Tibial artery (tissue), 4 donors: ENCODE results near the gene NFU1.

ENCODE experiments used
- DNase-seq, 2 donors: peaks; one replicate each; pipeline ENCODE4 v3.0.0-alpha.2; 2019
- H3K27ac ChIP-seq, 2 donors: fragments of 200-600 bp; sonication (generic) in 1 of 2; 1 replicate in 1 of 2; 2 replicates in 1 of 2; pipeline ENCODE4 v1.5.1; 2018 to 2019; ENCODE audit warnings: mild to moderate bottlenecking in 1 of 2
- H3K27me3 ChIP-seq, 2 donors: fragments of 200-600 bp; sonication (generic) in 1 of 2; one replicate each; pipeline versions ENCODE4 v1.5.1 to v1.6.0; 2016 to 2019
- H3K36me3 ChIP-seq, 3 donors: fragments of 200-600 bp; sonication (generic) in 2 of 3; one replicate each; pipeline ENCODE4 v1.5.1; 2016 to 2019; ENCODE audit warnings: mild to moderate bottlenecking in 2 of 3
- H3K4me1 ChIP-seq, 4 donors: fragments of 200-600 bp; sonication (generic) in 2 of 4; 1 replicate in 3 of 4; 2 replicates in 1 of 4; pipeline ENCODE4 v1.5.1; 2016 to 2019
- H3K4me3 ChIP-seq, 2 donors: fragments of 200-600 bp; sonication (generic) in 1 of 2; 1 replicate in 1 of 2; 2 replicates in 1 of 2; pipeline ENCODE4 v1.5.1; 2018 to 2019; ENCODE audit warnings: mild to moderate bottlenecking in 2 of 2
- H3K9me3 ChIP-seq, 3 donors: fragments of 200-600 bp; sonication (generic) in 1 of 3; one replicate each; pipeline ENCODE4 v1.5.1; 2016 to 2019
- CTCF ChIP-seq, 2 experiments: fragments of 200-600 bp in 1 of 2; fragments of 450-650 bp in 1 of 2; IDR thresholded peaks; one replicate each; pipeline ENCODE4 v1.5.1; 2017 to 2019; ENCODE audit warnings: antibody characterized with exemption in 2 of 2, mild to moderate bottlenecking in 1 of 2, moderate library complexity in 1 of 2
- intact Hi-C: fragments of 100-400 bp; cut with DNase I; formaldehyde crosslinking; loops from one replicate; pipeline ENCODE4 v1.15.0; 2023; ENCODE audit warnings: low total_unique reads

The NFU1 gene

GRCh38 chr2:69437751-69438154, 518 bp upstream of the NFU1 start:
- intact Hi-C loops = loop anchor here (10.0 kb wide), 1 partner anchor 53 kb away; the partner anchor contains the start of gene GFPT1
- no peak for TF ChIP-seq CTCF (IDR thresholded peaks at IDR 0.05)
- Histone ChIP-seq H3K9me3 (no peaks in the 10 kb centered on the region), H3K4me3 (peak overlapping the region; percentile 74 to 95), H3K27ac (peak overlapping the region; percentile 95 to 99), H3K27me3 (no peaks in the 10 kb centered on the region), H3K36me3 (no peaks in the 10 kb centered on the region), H3K4me1 (peaks cover 0 to 33% (median 12%) of the 10 kb centered on the region in 4 donors)
- peak; percentile 69 to 85 for DNase-seq

DNA sequence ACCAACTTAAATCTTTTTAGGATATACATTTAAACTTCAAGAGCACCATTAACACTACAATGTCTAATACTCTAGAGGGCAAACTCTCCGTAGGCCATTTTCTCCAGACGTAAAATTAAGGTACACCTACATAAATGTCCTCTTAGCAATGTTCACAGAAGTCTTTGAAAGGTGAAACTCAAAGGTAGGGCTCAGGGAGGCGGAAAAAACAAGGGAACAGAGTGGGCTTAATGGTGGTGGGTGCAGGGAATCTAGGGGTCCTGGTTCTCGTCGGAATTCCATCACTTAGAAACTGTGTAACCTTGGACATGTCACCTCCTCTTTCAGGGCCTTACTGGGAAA, 668 bp downstream of the NFU1 start:
- no peaks in the 10 kb centered on the region for H3K9me3 ChIP-seq
- H3K27me3 ChIP-seq = no peaks in the 10 kb centered on the region
- intact Hi-C loops = loop anchor here (10.0 kb wide), 1 partner anchor 52 kb away; the partner anchor contains the start of gene GFPT1
- H3K27ac ChIP-seq = peak overlapping the region; percentile 95 to 99
- TF ChIP-seq CTCF (IDR thresholded peaks at IDR 0.05) = peak in 1 of 2 experiments; percentile 5
- peaks cover 0 to 40% (median 12%) of the 10 kb centered on the region in 4 donors for H3K4me1 ChIP-seq
- H3K4me3 ChIP-seq = peak overlapping the region; percentile 74 to 95
- peaks cover 0 to 5% (median 3%) of the 10 kb centered on the region in 3 donors for H3K36me3 ChIP-seq
- DNase-seq = no peak

DNA sequence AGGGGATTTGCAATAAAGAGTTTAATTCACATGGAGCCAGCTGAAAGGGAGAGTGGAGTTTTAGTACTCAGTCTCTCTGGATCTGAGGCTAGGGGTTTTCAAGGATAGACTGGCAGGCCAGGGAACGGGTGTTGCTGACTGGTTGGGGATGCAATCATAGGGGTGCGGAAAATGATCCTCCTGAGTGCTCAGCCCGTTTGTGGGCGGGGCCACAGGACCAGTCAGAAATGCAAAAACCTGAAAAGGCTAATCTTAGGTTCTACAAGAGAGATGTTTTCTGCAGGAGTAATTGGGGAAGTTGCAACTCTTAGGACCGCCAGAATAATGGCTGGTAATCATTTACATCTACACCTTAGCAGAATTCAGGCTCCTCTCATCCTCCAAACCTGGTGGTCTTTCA, 2.5 kb downstream of the NFU1 start:
- Histone ChIP-seq H3K27me3 (no peaks in the 10 kb centered on the region), H3K36me3 (peaks cover 13 to 22% (median 19%) of the 10 kb centered on the region in 3 donors), H3K4me3 (no peak overlapping the region), H3K27ac (no peak overlapping the region), H3K9me3 (no peaks in the 10 kb centered on the region), H3K4me1 (peaks cover 0 to 40% (median 12%) of the 10 kb centered on the region in 4 donors)
- TF ChIP-seq CTCF (IDR thresholded peaks at IDR 0.05) = no peak
- no peak for DNase-seq
- intact Hi-C loops = loop anchor here (10.0 kb wide), 1 partner anchor 50 kb away; the partner anchor contains the start of gene GFPT1

- H3K9me3 ChIP-seq = no peaks in the 10 kb centered on the region
- no peak overlapping the region for H3K27ac ChIP-seq
- peaks cover 28 to 65% (median 65%) of the 10 kb centered on the region in 3 donors for H3K36me3 ChIP-seq
- H3K27me3 ChIP-seq = no peaks in the 10 kb centered on the region
- TF ChIP-seq CTCF (IDR thresholded peaks at IDR 0.05) = no peak
- H3K4me1 ChIP-seq = peaks cover 0 to 11% (median 3%) of the 10 kb centered on the region in 4 donors
- no peak for DNase-seq
- H3K4me3 ChIP-seq = no peak overlapping the region
- intact Hi-C loops = loop anchor here (10.0 kb wide), 1 partner anchor 45 kb away; the partner anchor contains the start of gene GFPT1
These were observed 7.6 kb downstream of the NFU1 start for GRCh38 chr2:69429491-69430183.

DNA sequence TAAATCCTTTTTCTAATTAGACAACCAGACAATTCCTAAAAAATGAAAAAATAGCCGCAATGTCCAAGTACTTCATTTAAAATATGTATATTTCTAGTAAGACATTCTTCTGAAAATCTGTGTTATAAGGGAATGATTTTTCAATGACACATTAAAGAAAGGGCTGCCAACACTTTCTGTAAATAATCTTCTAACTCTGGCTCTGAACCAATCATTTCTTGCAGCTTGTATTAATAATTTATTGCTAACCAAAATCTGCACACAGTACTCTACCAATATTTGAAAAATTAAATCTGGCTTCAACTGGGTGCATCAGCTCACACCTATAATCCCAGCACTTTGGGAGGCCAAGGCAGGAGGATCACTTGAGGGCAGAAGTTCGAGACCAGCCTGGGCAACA, 8.3 kb downstream of the NFU1 start:
- Histone ChIP-seq H3K4me1 (peaks cover 0 to 7% (median 3%) of the 10 kb centered on the region in 4 donors), H3K27ac (no peak overlapping the region), H3K9me3 (no peaks in the 10 kb centered on the region), H3K27me3 (no peaks in the 10 kb centered on the region), H3K4me3 (no peak overlapping the region), H3K36me3 (peaks cover 28 to 65% (median 65%) of the 10 kb centered on the region in 3 donors)
- no peak for TF ChIP-seq CTCF (IDR thresholded peaks at IDR 0.05)
- intact Hi-C loops = no loop called here
- DNase-seq = no peak
